H1 (cell line): ENCODE data around the gene PHLPP2. TPM values are rescaled to one million over a fixed set of nuclear protein-coding genes. Genes with fewer than 3 reads are reported as not detected.
A peak's percentile ranks its signal among the peaks of the same experiment; 100 is the strongest.

ENCODE experiments used
- CTCF ChIA-PET: fragments of 300-600 bp; sonication (Branson Sonifier 250); formaldehyde crosslinking; loops from one replicate; lab custom pipeline; 2021; ENCODE audit not compliant: partially characterized antibody; lab: Charles Lee
- POLR2A ChIA-PET: fragments of 300-600 bp; sonication (Branson Sonifier 250); formaldehyde crosslinking; loops from one replicate; lab custom pipeline; 2021; ENCODE audit warnings: inconsistent platforms; ENCODE audit not compliant: partially characterized antibody; lab: Charles Lee
- DNase-seq, 2 experiments: peaks; one replicate each; pipeline versions ENCODE4 v3.0.0 to v3.0.0-alpha.2; 2010 to 2022; ENCODE audit warnings: low spot score in 2 of 2, low read depth in 1 of 2, mixed read lengths in 1 of 2
- FAIRE-seq: peaks from 2 replicates; lab custom pipeline; 2011; peaks lifted over from hg19 to GRCh38; lab: Jason Lieb, UNC
- H2AFZ ChIP-seq: 2 replicates; pipeline ENCODE4 v1.8.1; 2012; ENCODE audit warnings: low read length, inconsistent platforms
- H2AK5ac ChIP-seq: 2 replicates; pipeline ENCODE4 v1.6.1; 2013; ENCODE audit warnings: low read depth, low read length
- H2BK120ac ChIP-seq: replicated peaks from 2 replicates; pipeline ENCODE3; 2013; ENCODE audit warnings: low read depth, low read length, inconsistent platforms
- H2BK12ac ChIP-seq: 2 replicates; pipeline ENCODE4 v1.6.1; 2013; ENCODE audit warnings: low read depth, low read length
- H2BK15ac ChIP-seq: 2 replicates; pipeline ENCODE4 v1.6.1; 2013; ENCODE audit warnings: low read length
- H2BK20ac ChIP-seq: 2 replicates; pipeline ENCODE4 v1.6.1; 2013; ENCODE audit warnings: low read length
- H2BK5ac ChIP-seq: 2 replicates; pipeline ENCODE4 v1.6.1; 2013; ENCODE audit warnings: low read depth, low read length
- H3K14ac ChIP-seq: 2 replicates; pipeline ENCODE4 v1.6.1; 2013; ENCODE audit warnings: inconsistent platforms; ENCODE audit not compliant: insufficient read length
- H3K18ac ChIP-seq: 2 replicates; pipeline ENCODE4 v1.6.1; 2013; ENCODE audit warnings: low read length; ENCODE audit errors: extremely low read depth
- H3K23ac ChIP-seq: 2 replicates; pipeline ENCODE4 v1.6.1; 2013; ENCODE audit warnings: inconsistent platforms; ENCODE audit not compliant: insufficient read length
- H3K23me2 ChIP-seq: 2 replicates; pipeline ENCODE4 v1.6.1; 2013; ENCODE audit warnings: low read depth, low read length
- H3K27ac ChIP-seq: 2 replicates; pipeline ENCODE4 v1.6.1; 2011; ENCODE audit warnings: low read depth, low read length, inconsistent platforms
- H3K27me3 ChIP-seq, 4 experiments: replicated peaks in 1 of 4; 1 replicate in 1 of 4; 2 replicates in 3 of 4; pipeline versions ENCODE4 v1.6.1 to v1.8.1; 2011 to 2013; ENCODE audit warnings: low read length in 3 of 4, mild to moderate bottlenecking in 3 of 4, inconsistent platforms in 2 of 4, mixed read lengths in 2 of 4, moderate library complexity in 1 of 4; ENCODE audit not compliant: control insufficient read depth in 3 of 4, insufficient read depth in 3 of 4; ENCODE audit errors: extremely low read depth in 1 of 4
- H3K36me3 ChIP-seq, 4 experiments: 2 replicates each; pipeline versions ENCODE4 v1.6.1 to v1.8.1; 2011 to 2013; ENCODE audit warnings: mild to moderate bottlenecking in 4 of 4, low read length in 3 of 4, moderate library complexity in 2 of 4, control low read depth in 1 of 4, inconsistent platforms in 1 of 4; ENCODE audit not compliant: insufficient read depth in 4 of 4, control insufficient read depth in 2 of 4
- H3K4ac ChIP-seq: replicated peaks from 2 replicates; pipeline ENCODE3; 2013; ENCODE audit warnings: low read length, low read depth, mixed read lengths, inconsistent platforms; ENCODE audit not compliant: insufficient read length
- H3K4me1 ChIP-seq, 4 experiments: replicated peaks in 1 of 4; 1 replicate in 1 of 4; 2 replicates in 3 of 4; pipeline versions ENCODE4 v1.6.1 to v1.8.1; 2011 to 2013; ENCODE audit warnings: low read length in 3 of 4, inconsistent platforms in 2 of 4, mixed read lengths in 1 of 4; ENCODE audit not compliant: insufficient read depth in 4 of 4, control insufficient read depth in 3 of 4
- H3K4me2 ChIP-seq, 2 experiments: 2 replicates each; pipeline versions ENCODE4 v1.6.1 to v1.8.1; 2011 to 2013; ENCODE audit warnings: low read depth in 2 of 2, low read length in 2 of 2, control low read depth in 1 of 2, inconsistent platforms in 1 of 2, mild to moderate bottlenecking in 1 of 2; ENCODE audit not compliant: insufficient read depth in 1 of 2
- H3K4me3 ChIP-seq, 4 experiments: fragments of 200-600, 300-600 bp in 1 of 4; sonication (generic), shearing (Covaris generic), sonication (Bioruptor Twin) in 1 of 4; 2 replicates each; pipeline versions ENCODE4 v1.5.1 to v1.8.1; 2011 to 2016; ENCODE audit warnings: low read length in 4 of 4, low read depth in 3 of 4, control low read depth in 2 of 4, inconsistent platforms in 2 of 4, mild to moderate bottlenecking in 2 of 4, mixed read lengths in 1 of 4, moderate library complexity in 1 of 4; ENCODE audit not compliant: insufficient read depth in 2 of 4; ENCODE audit errors: extremely low read depth in 1 of 4
- H3K56ac ChIP-seq: replicated peaks from 2 replicates; pipeline ENCODE3; 2013; ENCODE audit warnings: low read depth, mild to moderate bottlenecking, mixed read lengths, low read length, inconsistent platforms; ENCODE audit not compliant: insufficient read length
- H3K79me1 ChIP-seq: 2 replicates; pipeline ENCODE4 v1.6.1; 2013; ENCODE audit warnings: low read depth, low read length, control low read depth
- H3K79me2 ChIP-seq, 2 experiments: 2 replicates each; pipeline versions ENCODE4 v1.6.1 to v1.8.1; 2012 to 2013; ENCODE audit warnings: low read length in 2 of 2, mild to moderate bottlenecking in 2 of 2, inconsistent platforms in 1 of 2; ENCODE audit not compliant: insufficient read depth in 2 of 2, control insufficient read depth in 1 of 2
- H3K9ac ChIP-seq, 4 experiments: replicated peaks in 1 of 4; 1 replicate in 1 of 4; 2 replicates in 3 of 4; pipeline versions ENCODE4 v1.6.1 to v1.8.1; 2011 to 2013; ENCODE audit warnings: low read depth in 3 of 4, low read length in 3 of 4, control low read depth in 2 of 4, mild to moderate bottlenecking in 2 of 4, moderate library complexity in 2 of 4, inconsistent platforms in 1 of 4; ENCODE audit errors: extremely low read depth in 1 of 4
- H3K9me3 ChIP-seq, 2 experiments: 2 replicates each; pipeline versions ENCODE4 v1.6.1 to v1.8.1; 2012 to 2013; ENCODE audit warnings: mild to moderate bottlenecking in 2 of 2, moderate library complexity in 2 of 2, control low read depth in 1 of 2, inconsistent platforms in 1 of 2, low read depth in 1 of 2, low read length in 1 of 2, mixed read lengths in 1 of 2; ENCODE audit not compliant: insufficient read depth in 2 of 2
- H4K20me1 ChIP-seq, 2 experiments: replicated peaks in 1 of 2; 2 replicates each; pipeline versions ENCODE3 to v1.8.1; 2011 to 2013; ENCODE audit warnings: inconsistent platforms in 2 of 2, low read length in 2 of 2, mild to moderate bottlenecking in 1 of 2; ENCODE audit not compliant: insufficient read depth in 2 of 2, control insufficient read depth in 1 of 2
- H4K5ac ChIP-seq: 2 replicates; pipeline ENCODE4 v1.6.1; 2013; ENCODE audit warnings: low read length, low read depth, mixed read lengths, inconsistent platforms; ENCODE audit not compliant: insufficient read length
- H4K8ac ChIP-seq: 2 replicates; pipeline ENCODE4 v1.8.0; 2013; ENCODE audit warnings: mild to moderate bottlenecking, moderate library complexity, low read length, inconsistent platforms; ENCODE audit not compliant: insufficient read depth; ENCODE audit errors: extremely low read depth
- H4K91ac ChIP-seq: replicated peaks from 2 replicates; pipeline ENCODE3; 2013; ENCODE audit warnings: low read length, mixed read lengths, inconsistent platforms; ENCODE audit not compliant: insufficient read length
- BACH1 ChIP-seq: IDR thresholded peaks from 2 replicates; pipeline ENCODE4 v1.6.1; 2012; ENCODE audit warnings: low read length, improper control_type of control experiment
- CREB1 ChIP-seq: IDR thresholded peaks from 2 replicates; pipeline ENCODE4 v1.6.1; 2012; ENCODE audit warnings: inconsistent platforms
- CTBP2 ChIP-seq: IDR thresholded peaks from 2 replicates; pipeline ENCODE4 v1.7.0; 2011; ENCODE audit warnings: borderline replicate concordance, mild to moderate bottlenecking, moderate library complexity, mixed read lengths, low read length; ENCODE audit not compliant: insufficient read depth, insufficient read length
- EGR1 ChIP-seq: IDR thresholded peaks from 2 replicates; pipeline ENCODE4 v1.6.1; 2011; ENCODE audit warnings: low read depth, low read length, borderline replicate concordance
- EP300 ChIP-seq, 2 experiments: IDR thresholded peaks; 1 replicate in 1 of 2; 2 replicates in 1 of 2; pipeline ENCODE4 v1.6.1; 2011 to 2012; ENCODE audit warnings: low read depth in 2 of 2, low read length in 2 of 2, mild to moderate bottlenecking in 2 of 2, borderline replicate concordance in 1 of 2, inconsistent platforms in 1 of 2, moderate library complexity in 1 of 2
- HDAC6 ChIP-seq: IDR thresholded peaks from one replicate; pipeline ENCODE4 v1.7.1; 2012; ENCODE audit warnings: low read depth, mild to moderate bottlenecking, inconsistent platforms, low read length, moderate library complexity
- MAFK ChIP-seq: IDR thresholded peaks from 2 replicates; pipeline ENCODE4 v1.6.1; 2012; ENCODE audit warnings: low read depth, mild to moderate bottlenecking, improper control_type of control experiment, low read length
- MAX ChIP-seq: IDR thresholded peaks from 2 replicates; pipeline ENCODE4 v1.6.1; 2012; ENCODE audit warnings: inconsistent platforms
- NANOG ChIP-seq: IDR thresholded peaks from 2 replicates; pipeline ENCODE4 v1.6.1; 2011; ENCODE audit warnings: low read length, low read depth, mild to moderate bottlenecking, inconsistent platforms; ENCODE audit not compliant: insufficient read depth, poor library complexity, severe bottlenecking
- SIN3A ChIP-seq, 2 experiments: IDR thresholded peaks in 1 of 2; conservative IDR thresholded peaks in 1 of 2; 2 replicates each; pipeline ENCODE4 v1.6.1; 2011 to 2012; ENCODE audit warnings: low read length in 2 of 2, improper control_type of control experiment in 1 of 2, low read depth in 1 of 2, mild to moderate bottlenecking in 1 of 2
- SP1 ChIP-seq: IDR thresholded peaks from 2 replicates; pipeline ENCODE4 v1.6.1; 2011; ENCODE audit warnings: low read depth, low read length
- SP2 ChIP-seq: IDR thresholded peaks from 2 replicates; pipeline ENCODE4 v1.6.1; 2012; ENCODE audit warnings: mild to moderate bottlenecking, low read length, inconsistent platforms
- SP4 ChIP-seq: IDR thresholded peaks from 2 replicates; pipeline ENCODE4 v1.6.1; 2012; ENCODE audit warnings: low read length, inconsistent platforms
- TEAD4 ChIP-seq: IDR thresholded peaks from 2 replicates; pipeline ENCODE4 v1.6.1; 2012; ENCODE audit warnings: low read depth, low read length, inconsistent platforms, mixed read lengths
- WGBS, 2 experiments: shearing (Covaris generic) in 1 of 2; methylation state at CpG; one replicate each; pipeline versions ENCODE4 v1.1.6 to v1.1.7; 2013 to 2015; ENCODE audit warnings: low lambda C conversion rate in 2 of 2, mixed read lengths in 2 of 2, inconsistent platforms in 1 of 2, low coverage in 1 of 2, missing lambda C conversion rate in 1 of 2; ENCODE audit not compliant: insufficient replicate concordance in 2 of 2, insufficient coverage in 1 of 2, insufficient read length in 1 of 2; ENCODE audit errors: extremely low coverage in 1 of 2, missing lambda C conversion rate in 1 of 2; 5-methylcytosine and 5-hydroxymethylcytosine counted together
- polyA plus RNA-seq, 7 experiments: library from polyadenylated mRNA; depleted of rRNA in 3 of 7; stranded (reverse) in 5 of 7; unstranded in 2 of 7; fragments of >200 nt in 5 of 7; fragments of 200-250 nt in 2 of 7; gene quantifications; 1 replicate in 5 of 7; 2 replicates in 1 of 7; 4 replicates in 1 of 7; pipeline versions ENCODE4 v1.2.1 to v1.2.3, GENCODE V29; 2011 to 2013; ENCODE audit warnings: missing spikeins in 2 of 7, mixed read lengths in 2 of 7
- total RNA-seq: library from RNA; stranded (reverse); fragmentation: NEBNext Ultra II Directional; extraction: Animal tissue kit (Norgen Biotek cat#: 25700); gene quantifications from 2 replicates; pipeline ENCODE4 v1.2.1, GENCODE V29; 2021

The PHLPP2 gene
- total and polyA plus RNA-seq, 2 of the 8 experiments (the other 6 are each of a cell fraction or from before 2014, with no cell fraction given) = 7.3 to 12.9 TPM

GRCh38 chr16:71706046-71706445 lies 18.5 kb downstream of the PHLPP2 start:
- H3K4me2 ChIP-seq = no peak overlapping the region; a peak in 1 of 4 replicates
- H3K9me3 ChIP-seq = no peaks in the 10 kb centered on the region
- H3K79me2 ChIP-seq = peaks cover 0 to 39% of the 10 kb centered on the region in 2 experiments; a peak in 2 of 4 replicates
- no peak overlapping the region for H2BK15ac ChIP-seq
- H3K79me1 ChIP-seq = peaks cover 2% of the 10 kb centered on the region; the same call in 1 of the 2 replicates
- ChIA-PET CTCF (no interaction called here), POLR2A (interaction anchor here (2.4 kb wide), 1 partner anchor 17 kb away, joined by 21 read pairs; no protein-coding TSS in a partner anchor)
- no peak overlapping the region for H2AK5ac ChIP-seq
- no peaks in the 10 kb centered on the region for H3K27me3 ChIP-seq
- no peak for DNase-seq
- no peak overlapping the region for H4K91ac ChIP-seq
- H3K4me3 ChIP-seq = peak overlapping the region in 1 of 4 experiments; percentile 13; a peak in 1 of 8 replicates
- H3K23me2 ChIP-seq = no peaks in the 10 kb centered on the region
- 72% methylated on average over 2 of the region's 2 CpGs; no CpG with 5 or more reads in 1 of the 2 experiments for WGBS, 2 experiments
- H4K20me1 ChIP-seq = no peaks in the 10 kb centered on the region
- H3K23ac ChIP-seq = no peak overlapping the region
- H2BK12ac ChIP-seq = no peak overlapping the region
- H2BK20ac ChIP-seq = no peak overlapping the region
- no peak overlapping the region for H3K18ac ChIP-seq
- H4K8ac ChIP-seq = no peak overlapping the region
- no peak overlapping the region for H3K4ac ChIP-seq
- H2AFZ ChIP-seq = no peak overlapping the region
- no peak overlapping the region for H2BK5ac ChIP-seq
- no peak overlapping the region for H4K5ac ChIP-seq
- H3K27ac ChIP-seq = no peak overlapping the region
- no peak overlapping the region for H3K56ac ChIP-seq
- no peak overlapping the region for H2BK120ac ChIP-seq
- no peak for FAIRE-seq
- H3K9ac ChIP-seq = no peak overlapping the region
- H3K14ac ChIP-seq = no peak overlapping the region
- peaks cover 3 to 15% (median 11%) of the 10 kb centered on the region in 4 experiments; a peak in 5 of 7 replicates for H3K4me1 ChIP-seq
- H3K36me3 ChIP-seq = peaks cover 0 to 4% (median 0%) of the 10 kb centered on the region in 4 experiments; a peak in 1 of 8 replicates
- TF ChIP-seq MAX (no peak), SP1 (no peak), SP4 (no peak), SP2 (no peak), EGR1 (no peak), SIN3A (conservative IDR thresholded peaks at IDR 0.05 in 1 of 2, IDR thresholded peaks at IDR 0.05 in 1 of 2; ENCODE audit: low read depth in 1 of 2, low read length in 2 of 2) (no peak), BACH1 (no peak), TEAD4 (no peak), CTBP2 (no peak), EP300 (IDR thresholded peaks at IDR 0.05; ENCODE audit: borderline replicate concordance in 1 of 2, low read depth in 2 of 2, low read length in 2 of 2) (no peak), NANOG (no peak), HDAC6 (no peak), CREB1 (no peak), MAFK (no peak)
